Measurements from ENCODE around the gene OTOL1.
"Not testable (repeated sequence)": the region's sequence is repeated elsewhere in the genome, so short reads cannot be mapped to it uniquely, and the experiment has no call there.

The OTOL1 gene

DNA sequence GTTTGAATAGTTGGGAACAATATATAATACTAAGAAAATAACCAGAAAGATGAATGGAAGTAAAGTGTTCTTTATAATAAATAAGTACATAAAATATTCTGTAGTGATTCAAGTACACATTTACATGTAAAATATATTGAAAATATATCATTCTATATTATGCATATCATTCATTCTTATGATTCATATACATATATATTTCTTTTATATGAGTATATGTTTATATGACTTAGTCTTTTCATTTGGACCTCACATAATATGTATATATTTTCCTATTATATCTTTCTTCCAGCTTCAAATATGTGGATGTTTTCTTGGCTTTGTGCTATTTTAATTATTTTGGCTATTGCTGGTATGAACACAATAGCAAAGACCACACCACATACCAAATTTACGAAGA, at the start of gene OTOL1:
TSS of gene OTOL1 (plus strand) at position 301 of the 400 bp plus-strand sequence. CDS start at position 301, 0 bp downstream.
- no peak for DNase-seq

DNA sequence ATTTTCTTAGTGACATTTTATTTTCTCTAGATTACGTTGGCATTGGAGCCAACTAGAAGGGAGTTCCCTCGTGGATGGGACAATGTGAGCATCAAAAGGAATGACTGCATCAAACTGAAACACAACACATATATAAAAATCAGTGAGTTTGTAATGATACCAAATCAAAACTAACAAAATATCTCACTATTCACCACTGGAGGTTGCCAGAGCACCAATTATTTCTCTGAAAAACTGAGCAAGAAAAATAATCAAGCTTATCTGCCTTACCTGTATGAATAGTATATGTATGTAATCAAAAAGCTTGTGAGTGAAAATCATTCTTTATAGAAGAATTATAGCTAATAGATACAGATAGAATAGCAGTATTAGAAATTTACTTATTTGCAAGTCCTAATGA, 46.8 kb upstream of the OTOL1 start:
- DNase-seq: no peak

DNA sequence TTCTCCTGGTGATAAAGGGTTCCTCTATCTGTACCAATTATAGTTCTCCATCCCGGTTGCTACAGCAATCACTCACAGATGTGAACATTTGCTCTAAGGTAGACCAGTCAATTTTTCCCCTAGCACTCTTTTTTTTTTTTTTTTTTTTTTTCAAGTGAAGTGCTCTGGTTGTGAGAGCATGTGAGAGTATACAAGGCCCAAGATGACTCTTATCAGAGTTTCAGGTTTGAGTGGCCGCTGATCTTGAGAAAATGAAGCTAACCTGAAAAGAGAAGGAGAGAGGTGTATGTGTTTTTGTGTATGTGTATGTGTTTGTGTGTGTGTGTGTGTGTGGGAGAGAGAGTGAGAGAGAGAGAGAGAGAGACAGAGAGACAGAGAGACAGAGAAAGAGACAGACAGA, 44.4 kb upstream of the OTOL1 start:
- no peak for DNase-seq

DNA sequence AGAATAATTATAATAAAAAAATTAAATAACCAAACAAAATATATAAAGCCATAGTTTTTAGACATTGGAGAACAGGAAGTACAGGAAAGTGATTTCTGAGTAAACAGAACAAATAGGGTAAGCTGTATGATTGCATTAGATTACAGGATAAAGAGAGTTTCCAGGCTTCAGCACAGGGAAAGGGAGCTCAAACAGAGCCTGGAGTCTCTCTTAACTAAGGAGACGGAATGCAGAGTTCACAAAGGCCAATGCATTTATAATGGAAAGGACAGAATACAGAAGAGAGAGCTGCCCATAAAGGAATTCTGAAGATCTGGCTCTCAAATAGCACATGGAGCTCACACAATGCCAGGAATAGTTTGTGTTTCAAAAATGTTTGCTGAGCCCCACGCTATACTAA, 42.0 kb upstream of the OTOL1 start:
- peak; percentile 33 for DNase-seq

DNA sequence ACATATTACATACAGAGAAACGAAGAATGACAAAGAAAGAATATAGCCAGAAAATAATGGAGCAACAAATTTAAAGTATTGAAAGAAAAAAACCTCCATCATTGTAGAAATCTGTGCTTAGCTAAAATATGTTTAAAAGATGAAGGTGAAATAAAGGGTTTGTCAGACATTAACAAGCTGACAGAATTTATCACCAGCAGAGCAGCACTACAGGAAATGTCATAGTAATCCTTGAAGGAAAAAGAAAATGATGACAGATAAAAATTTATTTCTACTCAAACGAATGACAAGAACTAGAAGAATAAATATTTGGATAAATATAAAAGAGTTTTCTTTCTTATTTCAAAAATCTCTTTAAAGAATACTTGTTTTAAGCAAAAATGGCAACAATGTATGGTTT, 40.6 kb upstream of the OTOL1 start:
- DNase-seq: no peak

DNA sequence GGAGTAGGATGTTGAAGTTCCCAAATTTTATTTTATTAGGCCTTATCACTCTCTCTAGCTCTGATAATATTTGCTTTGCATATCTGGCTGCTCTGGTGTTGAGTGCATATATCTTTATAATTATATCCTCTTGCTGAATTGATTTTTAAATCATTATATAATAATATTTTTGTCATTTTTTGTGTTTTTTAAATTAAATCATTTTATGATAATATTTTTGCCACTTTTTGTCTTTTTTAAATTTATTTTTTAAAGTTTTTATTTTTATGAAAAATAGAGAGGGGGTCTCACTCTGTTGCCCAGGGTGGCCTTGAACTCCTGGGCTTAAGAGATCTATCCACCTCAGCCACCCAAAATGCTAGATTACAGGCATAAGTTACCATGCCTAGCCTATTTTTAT, 34.5 kb upstream of the OTOL1 start:
- no peak for DNase-seq

DNA sequence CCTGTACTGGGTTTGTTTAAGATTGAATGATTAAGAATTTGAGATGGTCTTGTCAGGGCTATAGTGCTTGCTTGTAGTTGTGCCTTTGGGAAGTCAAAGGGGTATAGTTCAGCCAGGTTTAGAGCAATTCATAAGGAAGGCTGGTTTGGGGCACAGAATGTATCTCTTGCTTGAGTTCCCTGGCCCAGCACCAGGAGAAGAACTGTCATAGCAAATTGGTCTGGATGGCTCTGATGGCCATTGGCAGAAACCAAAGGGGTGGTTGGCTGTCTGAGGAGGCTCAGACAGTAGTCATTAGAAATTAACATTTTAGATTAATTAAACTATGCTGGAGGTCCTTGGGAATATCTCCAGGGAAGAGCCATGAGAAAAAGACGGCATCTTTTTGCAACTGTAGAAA, 25.4 kb upstream of the OTOL1 start:
- no peak for DNase-seq

DNA sequence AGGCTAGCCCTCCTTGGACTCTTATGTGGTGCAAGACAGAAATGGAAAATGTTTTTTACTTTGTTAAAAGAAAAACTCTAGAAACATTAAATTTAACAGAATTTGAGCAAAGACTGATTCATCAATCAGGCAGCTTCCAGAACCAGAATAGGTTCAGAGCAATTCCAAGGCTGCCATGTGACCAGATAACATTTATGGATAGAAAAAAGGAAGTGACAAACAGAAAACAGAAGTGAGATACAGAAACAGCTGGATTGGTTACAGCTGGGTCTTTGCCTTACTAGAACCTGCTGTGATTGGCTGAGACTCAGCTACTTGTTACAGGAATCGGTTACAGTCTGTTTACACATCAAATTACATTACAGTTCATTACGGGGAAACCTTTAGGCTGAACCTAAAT, 22.5 kb upstream of the OTOL1 start:
- no peak for DNase-seq

DNA sequence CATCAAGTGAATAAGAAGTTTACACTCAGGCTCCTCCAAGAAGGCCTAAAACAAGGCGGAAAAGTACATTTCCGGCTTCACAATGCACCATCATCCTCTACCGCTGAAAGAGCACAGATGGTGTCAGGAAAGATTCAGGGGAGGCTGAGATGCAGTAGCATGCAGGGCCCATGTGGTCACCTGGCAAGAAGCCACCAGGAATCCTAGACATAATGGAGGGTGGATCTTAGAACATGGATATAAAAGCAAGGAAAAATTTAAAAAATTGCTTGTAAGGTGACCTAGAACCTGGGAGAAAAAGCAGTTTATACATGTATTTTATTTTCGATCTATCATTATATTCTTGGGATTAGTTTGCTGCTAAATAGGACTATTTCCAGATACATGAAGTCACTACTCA, 21.9 kb upstream of the OTOL1 start:
- no peak for DNase-seq

DNA sequence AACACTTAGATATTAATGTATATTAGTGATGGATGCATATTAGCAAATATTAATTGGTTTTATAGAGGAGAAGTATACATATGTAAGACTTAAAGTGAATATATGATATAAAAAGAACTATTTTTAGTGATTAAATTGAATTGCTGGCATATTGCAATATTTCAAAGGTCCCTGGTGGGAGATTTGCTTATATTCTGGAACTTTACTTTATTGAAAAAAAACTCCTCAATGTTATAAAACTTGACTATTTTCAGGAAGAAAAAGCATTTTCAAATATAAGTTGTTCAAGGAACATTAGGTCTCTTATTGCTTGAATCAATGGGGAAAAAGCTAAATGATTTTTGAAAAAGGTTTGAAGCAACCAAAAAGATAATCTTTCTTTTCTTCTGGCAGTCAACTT, 21.4 kb upstream of the OTOL1 start:
- DNase-seq: no peak

DNA sequence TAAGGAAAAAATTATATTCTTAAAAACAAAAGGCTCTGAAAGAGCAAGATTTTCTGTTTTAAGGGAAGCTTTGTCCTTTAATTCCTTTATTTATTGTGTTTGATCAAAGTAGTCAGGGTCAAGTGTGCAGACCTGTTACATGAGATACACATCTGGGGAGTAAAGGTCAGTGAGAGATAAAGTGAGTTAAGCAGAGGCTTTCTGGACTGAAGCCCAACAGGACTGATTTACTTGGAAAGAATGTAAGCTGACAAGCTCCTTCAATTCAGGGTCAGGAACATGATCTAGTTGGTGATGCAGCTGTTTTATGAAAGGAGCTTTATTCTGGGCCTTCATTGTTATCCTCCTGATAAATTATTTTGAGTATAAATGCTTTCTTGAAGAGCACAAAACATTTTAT, 20.7 kb upstream of the OTOL1 start:
- peak; percentile 31 for DNase-seq

DNA sequence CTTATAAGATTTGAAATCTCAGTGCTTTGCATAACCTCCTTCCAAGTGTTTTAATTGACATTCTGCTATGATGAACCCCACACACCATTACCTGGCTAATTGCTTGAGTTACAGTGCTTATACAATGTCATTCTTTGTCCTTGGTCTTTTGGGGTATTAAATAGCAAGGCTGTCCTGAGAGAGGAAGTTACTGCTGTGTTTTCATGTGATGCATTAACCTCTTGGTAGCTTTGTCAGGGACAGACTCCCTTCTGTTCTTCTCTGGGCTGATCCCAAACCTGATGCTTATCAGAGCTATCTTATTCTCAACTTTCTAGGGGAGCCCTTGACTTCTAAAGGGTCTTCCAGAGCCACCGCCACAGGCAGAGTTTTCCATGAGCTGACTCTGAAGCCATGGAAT, 12.4 kb upstream of the OTOL1 start:
- no peak for DNase-seq

DNA sequence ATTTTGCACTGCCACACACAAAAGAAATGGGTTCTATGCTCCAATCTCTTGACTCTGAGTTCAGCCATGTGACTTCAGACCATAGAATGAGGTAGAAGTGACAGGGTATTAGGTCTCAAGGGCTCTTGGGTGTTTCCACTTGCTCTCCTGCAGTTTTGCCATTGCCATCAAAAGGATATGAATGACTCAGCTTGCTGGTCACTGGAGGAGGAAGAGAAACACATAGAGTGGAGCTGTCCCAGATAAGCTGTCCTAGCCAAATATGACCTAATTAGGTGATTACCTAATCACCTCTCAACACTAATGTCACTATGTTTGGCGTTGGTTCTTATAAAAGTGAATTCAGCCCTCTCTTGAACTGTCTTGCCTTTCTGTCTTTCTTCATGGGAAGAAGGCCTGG, 8.3 kb upstream of the OTOL1 start:
- not testable (repeated sequence) for DNase-seq

DNA sequence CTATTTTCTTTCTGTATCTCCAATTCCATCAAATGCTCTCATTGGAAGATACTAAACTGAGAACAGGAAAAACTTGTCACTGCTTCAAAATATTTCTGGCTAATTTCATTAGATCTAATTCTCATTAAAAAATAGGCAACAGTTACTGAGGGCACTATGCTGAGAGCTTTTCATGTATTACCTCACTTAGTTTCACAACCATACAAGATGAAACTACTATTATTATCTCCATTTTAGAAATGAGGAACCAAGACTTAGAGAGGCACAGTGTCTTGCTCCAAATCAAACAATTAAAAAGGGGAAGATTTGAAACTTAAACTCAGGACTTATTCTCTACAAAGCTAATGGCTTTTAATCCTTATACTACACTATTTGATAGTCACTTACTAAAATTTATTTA, 7.2 kb upstream of the OTOL1 start:
- no peak for DNase-seq

DNA sequence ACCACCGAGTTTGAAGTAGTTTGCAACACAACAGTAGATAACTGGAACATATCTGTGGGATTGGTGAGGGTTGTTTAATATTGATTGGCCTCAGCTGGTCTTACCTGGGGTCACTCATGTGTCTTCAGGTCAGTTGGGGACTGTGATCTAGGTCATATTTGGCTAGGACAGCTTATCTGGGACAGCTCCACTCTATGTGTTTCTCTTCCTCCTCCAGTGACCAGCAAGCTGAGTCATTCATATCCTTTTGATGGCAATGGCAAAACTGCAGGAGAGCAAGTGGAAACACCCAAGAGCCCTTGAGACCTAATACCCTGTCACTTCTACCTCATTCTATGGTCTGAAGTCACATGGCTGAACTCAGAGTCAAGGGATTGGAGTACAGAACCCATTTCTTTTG, 5.8 kb upstream of the OTOL1 start:
- not testable (repeated sequence) for DNase-seq

DNA sequence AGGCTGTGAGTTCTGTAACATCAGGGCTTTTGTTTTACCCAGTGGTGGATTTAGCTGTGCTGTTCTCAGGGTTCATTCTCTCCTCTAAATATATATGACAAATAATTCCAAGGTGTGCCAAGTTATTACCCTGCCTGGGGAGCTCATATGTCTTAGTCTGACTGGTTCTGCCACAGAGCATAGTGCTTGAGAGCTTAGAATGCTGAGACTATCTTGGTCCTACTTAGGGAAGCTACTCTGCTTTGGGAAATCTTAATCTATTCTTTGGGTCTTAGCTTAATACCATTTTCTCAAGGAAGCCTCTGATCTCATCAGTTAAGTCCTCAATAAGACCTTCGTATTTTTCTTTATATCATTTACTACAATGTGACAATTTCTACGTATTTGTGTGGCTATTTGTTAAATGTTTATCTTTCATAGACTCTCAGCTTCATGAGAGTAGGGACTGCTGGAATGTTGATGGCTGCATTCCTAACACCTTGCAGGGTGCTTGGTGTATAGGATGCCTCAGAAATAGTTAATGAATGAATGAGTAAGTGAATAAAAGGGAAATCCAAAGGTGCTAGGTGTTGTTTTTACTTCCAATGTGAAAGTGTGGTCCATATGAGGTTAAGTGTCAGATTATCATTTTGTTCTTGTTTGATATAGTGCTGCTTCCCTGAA, 1.8 kb downstream of the OTOL1 start:
- DNase-seq: no peak

DNA sequence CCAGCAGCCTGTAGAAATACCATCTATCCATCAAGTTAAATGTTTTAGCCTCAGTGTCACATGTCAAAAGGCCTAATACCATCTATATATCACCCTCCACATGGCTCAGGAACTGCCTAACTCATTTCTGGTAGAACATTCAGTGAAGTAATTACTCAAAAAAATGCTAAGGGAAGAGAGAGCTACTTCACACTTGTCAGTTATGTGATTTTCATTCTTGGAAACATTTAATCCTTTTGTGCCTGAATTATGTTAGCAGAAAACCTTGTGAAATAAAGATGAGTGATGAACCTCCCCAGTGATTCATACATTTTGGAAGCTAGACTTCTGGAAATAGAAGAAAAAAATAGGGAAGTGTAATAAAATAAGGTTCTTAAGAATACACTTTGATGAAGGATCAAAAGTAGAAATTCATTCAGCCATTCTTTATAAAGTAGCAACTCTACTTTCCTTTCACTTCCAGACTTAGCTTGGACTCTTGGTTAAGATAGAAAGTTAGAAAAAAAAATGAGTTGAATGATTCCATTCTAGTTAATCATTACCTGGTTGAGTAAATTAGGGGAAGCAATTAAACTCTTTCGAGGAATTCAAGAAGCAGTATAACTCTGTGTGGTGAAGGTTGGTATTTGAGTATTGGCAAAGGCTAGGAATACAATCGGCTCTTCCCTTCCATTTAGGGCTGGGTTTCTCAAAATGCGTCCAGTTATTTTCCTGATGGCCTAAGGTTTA, 3.6 kb downstream of the OTOL1 start:
- no peak for DNase-seq

DNA sequence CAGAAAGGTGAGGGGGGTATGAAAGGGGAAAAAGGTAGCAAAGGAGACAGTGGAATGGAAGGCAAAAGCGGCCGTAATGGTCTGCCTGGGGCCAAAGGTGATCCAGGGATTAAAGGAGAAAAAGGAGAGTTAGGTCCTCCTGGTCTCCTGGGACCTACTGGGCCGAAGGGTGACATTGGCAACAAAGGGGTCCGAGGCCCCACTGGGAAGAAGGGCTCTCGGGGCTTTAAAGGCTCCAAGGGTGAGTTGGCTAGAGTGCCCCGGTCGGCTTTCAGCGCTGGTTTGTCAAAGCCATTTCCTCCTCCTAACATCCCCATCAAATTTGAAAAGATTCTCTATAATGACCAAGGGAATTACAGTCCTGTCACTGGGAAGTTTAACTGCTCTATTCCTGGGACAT, 6.7 kb downstream of the OTOL1 start:
- no peak for DNase-seq

DNA sequence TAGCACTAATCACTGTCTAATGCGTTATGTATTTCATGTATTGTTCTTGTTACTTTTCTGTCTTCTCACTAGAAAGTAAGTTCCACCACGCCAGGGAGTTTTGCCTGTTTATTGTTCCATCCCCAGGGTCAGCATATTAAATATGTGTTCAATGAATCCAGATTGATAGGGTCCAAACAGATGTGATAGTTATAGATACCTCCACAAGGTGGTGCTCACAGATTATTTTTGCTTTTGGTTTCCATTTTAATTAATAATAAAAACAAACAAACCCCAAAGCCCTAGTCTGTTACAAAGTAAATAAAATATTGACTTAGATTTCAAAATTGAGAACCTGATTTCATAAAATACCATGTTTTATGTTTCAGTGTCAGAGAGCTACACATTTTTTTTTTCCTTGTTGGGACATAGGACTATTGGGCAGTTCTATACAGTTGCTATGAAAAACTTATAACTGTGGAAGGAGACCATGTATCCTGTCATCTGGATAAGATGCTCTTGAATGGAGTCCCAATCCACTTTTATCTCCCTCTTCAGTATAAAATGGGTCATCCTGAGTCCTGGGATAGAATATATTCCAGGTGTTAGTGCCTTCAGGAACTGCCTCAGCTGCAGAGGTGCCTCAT, 12.4 kb downstream of the OTOL1 start:
- DNase-seq: peak; percentile 40

DNA sequence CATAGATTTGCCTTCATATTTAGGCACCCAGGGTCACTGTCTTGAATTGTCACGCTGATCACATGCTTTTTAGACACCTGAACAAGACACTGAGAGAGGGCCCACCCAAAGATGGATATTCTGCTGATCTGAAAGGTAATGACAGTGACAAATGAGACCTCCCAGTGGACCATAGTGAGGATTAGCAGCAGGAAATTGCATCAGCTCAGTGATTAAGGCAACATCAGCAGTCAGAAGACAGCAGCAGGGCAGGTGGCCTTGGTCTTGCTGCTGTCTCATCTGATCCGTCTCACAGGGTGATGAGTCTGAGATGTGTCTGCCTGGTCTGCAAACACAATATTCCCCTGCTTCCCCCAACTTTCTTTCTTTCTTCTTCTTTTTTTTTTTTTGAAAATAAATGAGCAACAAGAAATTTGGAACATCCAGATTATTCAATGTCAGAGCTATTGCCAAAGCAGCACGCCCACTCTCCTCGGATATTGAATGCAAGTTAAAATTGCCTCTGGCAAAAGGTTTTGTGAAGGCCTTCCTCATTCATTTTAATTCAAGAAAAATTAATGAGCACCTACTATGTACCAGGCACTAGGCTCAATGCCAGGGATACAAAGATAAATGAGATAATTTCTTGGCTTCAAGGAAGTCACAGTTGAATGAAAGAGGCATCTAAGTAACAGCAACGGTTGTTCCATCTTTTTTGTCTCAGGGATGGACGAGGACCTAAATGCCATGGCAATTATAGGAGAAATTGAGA, 14.1 kb downstream of the OTOL1 start:
- DNase-seq: peak; percentile 73

DNA sequence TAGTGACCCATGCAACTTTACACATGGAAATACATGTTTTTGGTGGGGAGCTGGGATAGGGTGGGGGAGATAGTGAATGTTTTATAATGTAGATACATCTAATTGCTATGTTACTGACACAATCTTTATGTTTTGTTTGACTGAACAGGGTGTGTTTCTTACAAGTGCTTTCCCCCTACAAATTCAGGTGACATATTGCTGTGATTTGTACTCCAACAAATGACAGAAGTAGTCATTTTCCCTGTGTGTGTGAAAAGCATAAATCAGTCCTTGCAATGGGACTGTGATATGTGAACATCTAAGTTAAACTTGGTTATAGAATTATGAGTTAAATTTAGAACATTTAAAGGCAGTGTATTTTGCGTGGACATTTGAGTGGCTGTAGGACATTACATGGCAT, 27.3 kb downstream of the OTOL1 start:
- DNase-seq: no peak

DNA sequence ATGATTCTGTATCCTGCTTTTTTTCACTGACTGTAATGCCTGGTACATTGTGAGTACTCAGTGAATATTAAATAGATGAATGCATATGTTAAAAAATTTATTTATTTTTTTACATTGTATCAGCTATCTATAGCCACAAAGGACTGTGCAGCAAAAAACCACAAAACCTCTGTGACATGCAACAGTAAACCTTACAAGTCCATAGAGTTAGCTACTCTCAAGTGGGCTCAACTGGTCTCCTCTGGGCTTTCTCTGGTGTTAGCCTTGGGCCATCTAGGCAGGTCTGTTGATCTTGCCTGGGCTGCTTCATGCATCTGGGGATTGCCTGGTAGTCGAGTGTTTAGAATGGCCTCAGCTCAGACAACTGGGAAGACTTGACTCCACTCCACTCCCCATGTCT, 35.3 kb downstream of the OTOL1 start:
- DNase-seq: no peak

DNA sequence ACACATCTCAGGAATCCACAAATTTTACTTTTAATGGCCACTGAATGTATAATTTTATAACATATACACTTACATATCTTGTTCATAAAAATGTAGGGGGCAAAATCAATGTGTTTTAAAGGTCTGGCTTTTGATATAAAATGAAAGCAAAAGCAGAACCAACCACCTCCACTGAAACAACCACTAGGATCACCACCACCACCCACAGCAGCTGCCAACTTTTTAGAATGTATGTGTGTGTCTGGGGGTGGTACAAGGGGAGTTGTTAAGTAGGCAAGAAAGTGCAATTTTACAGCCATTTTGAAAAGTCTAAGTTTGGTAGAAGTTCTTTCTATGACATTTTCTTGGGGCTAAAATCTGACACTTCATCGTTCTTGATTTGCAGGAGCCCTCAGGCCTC, 44.0 kb downstream of the OTOL1 start:
- DNase-seq: no peak

DNA sequence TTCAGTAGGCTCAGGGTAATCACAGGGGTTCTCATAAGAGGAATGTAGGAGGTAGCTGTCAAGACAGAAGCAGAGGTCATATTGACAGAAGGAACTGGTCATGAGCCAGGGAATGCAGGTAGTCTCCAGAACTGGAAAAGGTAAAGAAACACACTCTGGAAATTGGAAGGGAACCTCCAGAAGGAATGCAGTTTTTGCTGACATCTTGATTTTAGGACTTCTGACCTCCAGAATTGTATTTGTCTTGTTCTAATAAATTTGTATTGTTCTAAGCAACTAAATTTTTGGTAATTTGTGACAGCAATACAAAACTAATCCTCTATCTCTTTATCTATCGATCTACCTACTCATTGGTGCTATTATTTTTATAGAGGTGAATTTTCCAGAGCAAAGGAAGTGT, 49.2 kb downstream of the OTOL1 start:
- no peak for DNase-seq

Data from eye (tissue), 1 donor.